WERI-Rb-1 (cell line): ENCODE measurements around the gene CYP1A1.

ENCODE experiments used
- DNase-seq: peaks from one replicate; pipeline ENCODE4 v3.0.0-alpha.2; 2020
- H3K27ac ChIP-seq: fragments of 250-450 bp; sonication (Bioruptor Pico); 2 replicates; pipeline ENCODE4 v1.5.1; 2020; ENCODE audit warnings: mild to moderate bottlenecking, moderate library complexity
- H3K27me3 ChIP-seq: fragments of 250-450 bp; sonication (Bioruptor Pico); 2 replicates; pipeline ENCODE4 v1.5.1; 2021; ENCODE audit warnings: mild to moderate bottlenecking, low read depth, moderate library complexity; ENCODE audit not compliant: insufficient read depth, severe bottlenecking
- H3K36me3 ChIP-seq: fragments of 250-450 bp; sonication (Bioruptor Pico); 2 replicates; pipeline ENCODE4 v1.5.1; 2020; ENCODE audit warnings: mild to moderate bottlenecking, moderate library complexity
- H3K4me3 ChIP-seq: 2 replicates; pipeline ENCODE4 v1.5.1; 2011; ENCODE audit warnings: low read depth, mild to moderate bottlenecking, control low read depth, low read length
- H3K9me3 ChIP-seq: fragments of 250-450 bp; sonication (Bioruptor Pico); 2 replicates; pipeline ENCODE4 v1.5.1; 2021; ENCODE audit warnings: mild to moderate bottlenecking, moderate library complexity; ENCODE audit not compliant: severe bottlenecking
- TF ChIP-seq, protein P1 (sequence below): IDR thresholded peaks from 2 replicates; pipeline ENCODE4 v1.5.1; 2011; ENCODE audit warnings: low read depth, mild to moderate bottlenecking, control low read depth, inconsistent platforms, low read length

The CYP1A1 gene

DNA sequence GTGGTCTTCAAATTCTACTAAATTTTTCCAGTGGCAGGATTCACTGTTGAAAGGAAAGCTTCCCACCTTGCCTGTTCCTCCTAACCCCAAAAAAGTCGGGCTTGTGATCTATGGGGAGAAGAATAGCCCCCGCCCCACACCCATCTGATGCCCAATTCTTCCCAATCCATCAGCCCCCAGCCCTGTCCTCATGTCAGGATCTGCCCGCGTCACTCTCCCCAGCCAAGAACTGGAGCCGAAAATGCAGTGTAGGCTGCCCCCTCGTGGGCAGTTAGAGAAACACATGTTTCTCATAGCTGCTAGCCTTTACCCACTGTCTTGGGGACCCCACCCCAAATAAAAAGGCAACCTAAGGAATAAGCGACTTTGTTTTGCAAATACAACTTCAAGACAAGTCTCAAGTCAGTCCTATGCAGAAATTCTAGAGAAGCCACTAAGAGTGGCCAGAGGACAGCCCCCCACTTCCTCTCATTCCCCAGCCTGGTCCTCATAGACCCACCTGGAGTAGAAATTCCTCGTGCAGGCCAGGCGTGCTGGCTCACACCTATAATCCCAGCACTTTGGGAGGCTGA, 43.5 kb upstream of the CYP1A1 start:
- Histone ChIP-seq H3K27me3 (no peaks in the 10 kb centered on the region), H3K27ac (no peak overlapping the region), H3K36me3 (no peaks in the 10 kb centered on the region), H3K4me3 (peak overlapping the region; percentile 19), H3K9me3 (no peaks in the 10 kb centered on the region)
- TF ChIP-seq, protein P1, sequence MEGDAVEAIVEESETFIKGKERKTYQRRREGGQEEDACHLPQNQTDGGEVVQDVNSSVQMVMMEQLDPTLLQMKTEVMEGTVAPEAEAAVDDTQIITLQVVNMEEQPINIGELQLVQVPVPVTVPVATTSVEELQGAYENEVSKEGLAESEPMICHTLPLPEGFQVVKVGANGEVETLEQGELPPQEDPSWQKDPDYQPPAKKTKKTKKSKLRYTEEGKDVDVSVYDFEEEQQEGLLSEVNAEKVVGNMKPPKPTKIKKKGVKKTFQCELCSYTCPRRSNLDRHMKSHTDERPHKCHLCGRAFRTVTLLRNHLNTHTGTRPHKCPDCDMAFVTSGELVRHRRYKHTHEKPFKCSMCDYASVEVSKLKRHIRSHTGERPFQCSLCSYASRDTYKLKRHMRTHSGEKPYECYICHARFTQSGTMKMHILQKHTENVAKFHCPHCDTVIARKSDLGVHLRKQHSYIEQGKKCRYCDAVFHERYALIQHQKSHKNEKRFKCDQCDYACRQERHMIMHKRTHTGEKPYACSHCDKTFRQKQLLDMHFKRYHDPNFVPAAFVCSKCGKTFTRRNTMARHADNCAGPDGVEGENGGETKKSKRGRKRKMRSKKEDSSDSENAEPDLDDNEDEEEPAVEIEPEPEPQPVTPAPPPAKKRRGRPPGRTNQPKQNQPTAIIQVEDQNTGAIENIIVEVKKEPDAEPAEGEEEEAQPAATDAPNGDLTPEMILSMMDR, result peak; percentile 77
- DNase-seq, result peak; percentile 71

DNA sequence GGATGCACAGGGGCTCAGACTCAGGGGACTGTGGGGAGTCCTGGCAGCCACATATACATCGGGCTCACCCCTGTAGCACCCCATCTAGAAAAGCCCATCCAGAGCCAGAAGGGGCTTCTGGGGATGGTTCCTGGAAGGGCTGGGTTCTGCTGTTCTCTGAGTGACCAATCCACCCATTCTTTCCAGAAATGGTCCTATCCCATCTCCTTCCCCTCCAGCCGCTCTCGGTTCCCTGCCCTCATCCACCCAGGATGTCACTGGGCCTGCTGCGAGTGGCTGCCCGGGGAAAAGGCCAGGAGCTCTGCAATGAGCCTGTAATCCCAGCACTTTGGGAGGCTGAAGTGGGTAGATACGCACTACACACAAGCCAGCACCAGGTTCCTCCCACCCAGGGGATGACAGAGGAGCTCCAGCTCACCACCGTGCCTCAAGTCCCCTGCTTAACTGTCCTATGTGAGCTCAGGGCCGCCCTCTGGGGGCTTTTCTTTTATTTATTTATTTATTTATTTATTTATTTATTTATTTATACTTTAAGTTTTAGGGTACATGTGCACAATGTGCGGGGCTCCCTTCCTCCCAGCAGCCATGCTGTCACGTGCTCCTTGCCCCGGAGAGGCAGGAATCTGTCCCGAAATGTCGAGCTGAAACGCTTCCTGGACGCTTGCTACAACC, 42.9 kb upstream of the CYP1A1 start:
- no peaks in the 10 kb centered on the region for H3K27me3 ChIP-seq
- TF ChIP-seq, protein P1, result no peak
- peak overlapping the region; percentile 19 for H3K4me3 ChIP-seq
- no peaks in the 10 kb centered on the region for H3K36me3 ChIP-seq
- DNase-seq, result no peak
- H3K9me3 ChIP-seq, result no peaks in the 10 kb centered on the region
- H3K27ac ChIP-seq, result no peak overlapping the region

DNA sequence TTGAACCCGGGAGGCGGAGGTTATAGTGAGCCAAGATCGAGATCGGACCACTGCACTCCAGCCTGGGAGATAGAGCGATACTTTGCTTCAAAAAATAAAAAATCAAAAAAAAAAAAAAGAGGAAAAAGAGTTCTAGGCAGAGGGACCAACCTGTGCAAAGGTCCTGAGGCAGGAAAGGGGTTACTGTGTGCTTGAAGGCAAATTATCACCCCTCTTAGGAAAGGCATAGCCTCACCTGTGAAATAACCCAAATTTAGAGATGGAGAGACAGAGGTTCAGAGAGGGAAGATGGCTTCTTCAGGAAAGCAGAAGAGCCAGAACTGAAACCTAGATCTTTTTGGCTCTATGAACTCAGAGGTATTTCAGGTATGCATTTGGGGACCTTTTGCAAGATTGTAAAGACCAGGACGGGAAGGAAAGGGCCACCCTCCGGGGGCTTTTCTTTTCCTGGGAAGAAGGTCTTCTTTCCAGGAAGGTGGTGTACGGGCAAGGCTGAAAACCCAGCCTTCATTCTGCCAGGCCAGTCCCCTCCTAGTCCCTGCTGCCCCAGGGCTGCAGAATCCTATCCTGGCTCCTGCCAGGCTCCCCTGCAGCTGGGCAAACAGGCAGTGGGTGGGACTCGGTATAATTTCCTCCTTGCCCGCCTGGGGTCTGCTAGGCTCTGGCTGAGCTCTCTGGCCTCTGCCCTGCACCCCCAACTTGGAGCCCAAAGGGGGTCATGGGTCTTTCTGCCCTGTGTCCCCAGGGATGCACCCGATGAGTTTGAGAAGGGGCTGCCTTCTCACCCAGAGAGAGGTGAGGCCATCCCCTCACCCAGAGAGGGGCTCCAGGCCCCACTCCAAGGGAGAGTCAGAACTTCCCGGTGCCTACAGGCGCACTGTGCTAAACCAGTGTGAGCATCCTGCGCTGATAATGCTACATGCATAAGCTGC, 42.1 kb upstream of the CYP1A1 start:
- TF ChIP-seq, protein P1, result no peak
- H3K27ac ChIP-seq, result no peak overlapping the region
- no peaks in the 10 kb centered on the region for H3K36me3 ChIP-seq
- no peaks in the 10 kb centered on the region for H3K9me3 ChIP-seq
- no peak overlapping the region for H3K4me3 ChIP-seq
- no peaks in the 10 kb centered on the region for H3K27me3 ChIP-seq
- DNase-seq, result no peak

DNA sequence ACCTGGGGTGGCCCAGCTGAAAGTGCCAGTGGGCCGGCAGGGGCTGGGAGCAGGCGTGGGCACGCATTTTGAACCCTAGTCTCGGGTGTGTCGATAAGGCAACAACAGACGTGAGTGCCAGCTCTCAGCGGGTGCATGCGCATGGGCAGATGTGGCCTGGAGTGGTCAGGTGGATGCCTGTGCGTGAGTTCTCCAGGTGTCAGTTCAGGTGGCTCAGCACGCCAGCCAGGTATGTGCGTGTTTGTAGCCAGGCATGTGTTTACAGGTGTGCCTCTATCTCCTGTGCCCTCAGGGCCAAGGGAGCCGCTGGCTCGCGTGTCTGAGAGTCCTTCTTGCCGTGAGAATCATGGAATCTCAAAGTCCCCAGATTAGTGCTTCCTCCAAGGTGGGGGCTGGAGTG, 38.1 kb upstream of the CYP1A1 start:
- no peaks in the 10 kb centered on the region for H3K9me3 ChIP-seq
- no peaks in the 10 kb centered on the region for H3K27me3 ChIP-seq
- no peaks in the 10 kb centered on the region for H3K36me3 ChIP-seq
- TF ChIP-seq, protein P1, result no peak
- H3K4me3 ChIP-seq, result no peak overlapping the region
- DNase-seq, result no peak
- no peak overlapping the region for H3K27ac ChIP-seq

DNA sequence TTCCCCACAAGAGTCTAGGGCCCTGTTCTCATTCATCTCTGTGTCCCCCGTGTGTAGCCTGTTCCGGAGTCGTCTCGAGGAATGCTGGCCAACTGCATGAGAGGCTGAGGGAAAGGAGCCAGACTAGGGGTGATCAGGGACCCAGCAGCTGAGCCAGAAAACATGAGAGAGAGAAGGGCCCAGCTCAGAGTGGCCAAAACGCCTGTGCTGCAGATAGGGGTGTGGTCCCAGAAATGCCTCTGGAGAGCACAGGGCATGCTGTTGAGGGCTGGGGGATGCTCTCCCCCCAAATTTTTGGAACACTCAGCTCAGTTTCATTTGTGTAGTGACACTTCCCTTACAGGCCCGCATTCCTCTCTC, 37.4 kb upstream of the CYP1A1 start:
- no peaks in the 10 kb centered on the region for H3K27me3 ChIP-seq
- no peaks in the 10 kb centered on the region for H3K9me3 ChIP-seq
- H3K4me3 ChIP-seq, result no peak overlapping the region
- TF ChIP-seq, protein P1, result no peak
- no peaks in the 10 kb centered on the region for H3K36me3 ChIP-seq
- no peak overlapping the region for H3K27ac ChIP-seq
- no peak for DNase-seq
